ENCODE measurements around the gene GZF1. TPM values are rescaled to one million over a fixed set of nuclear protein-coding genes. Genes with fewer than 3 reads are reported as not detected.

The GZF1 gene
- 11.2 and 13.6 TPM in 2 replicates for total RNA-seq

DNA sequence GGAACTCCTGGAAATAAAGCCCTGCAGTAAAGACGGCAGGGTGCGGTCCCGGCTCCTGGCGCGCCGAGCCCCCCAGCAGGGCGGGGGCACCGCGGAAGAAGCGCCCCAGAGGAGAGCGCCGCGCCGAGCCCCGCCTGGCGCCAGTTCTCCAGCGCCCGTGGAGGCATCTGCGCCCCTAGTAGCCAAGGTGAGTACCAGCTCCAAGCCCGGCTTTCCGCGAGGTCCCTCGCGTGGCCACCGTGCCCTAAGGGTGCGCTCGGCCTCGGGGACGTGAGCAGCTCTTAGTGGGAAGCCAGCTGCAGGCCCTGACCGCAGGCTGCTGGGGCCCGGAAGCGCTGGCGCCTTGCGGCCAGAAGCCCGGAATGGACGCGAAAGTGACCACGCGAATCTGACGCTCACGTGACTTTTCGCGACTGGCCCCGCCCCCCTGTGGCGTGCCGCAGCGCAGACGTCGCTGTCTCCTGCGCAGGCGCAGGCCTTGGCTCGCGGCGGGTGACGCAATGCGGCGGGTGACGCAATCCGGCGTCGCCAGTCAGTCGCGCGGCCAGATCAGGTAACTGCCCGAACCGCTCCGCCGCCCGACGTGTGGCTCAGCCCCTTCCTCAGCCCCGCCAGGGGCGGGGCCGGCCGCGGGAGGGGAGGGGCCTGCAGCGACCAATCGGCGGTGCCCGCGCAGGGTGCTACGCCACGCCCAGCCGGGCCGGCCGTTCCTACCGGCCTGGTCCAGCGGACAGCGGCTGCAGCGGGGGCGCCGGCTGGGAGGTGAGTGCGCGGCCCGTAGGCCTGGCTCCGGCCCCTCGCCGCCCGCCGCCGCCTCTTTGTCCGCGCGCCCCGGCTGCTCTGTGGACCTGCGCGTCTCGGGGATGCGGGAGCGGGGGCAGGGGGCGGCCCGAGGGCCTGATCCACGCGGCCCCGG lies at the start of gene GZF1:
GZF1 (plus strand) TSS at position 707 of the 916 bp plus-strand sequence. CDS start 2,202 bp downstream, outside the sequence.

GRCh38 chr20:23350196-23350903 lies 11.6 kb upstream of the GZF1 start, which contains the start of gene NXT1:
TSS of gene NXT1 (plus strand) at chr20:23350791. CDS start at chr20:23354042, 3,251 bp downstream.

GRCh38 chr20:23420943-23421931 lies 59.3 kb downstream of the GZF1 start, which contains the start of gene NAPB:
TSS of gene NAPB (minus strand) at chr20:23421488. CDS start at chr20:23421402, 86 bp downstream.

Small RNAs within 50 kb of the gene (small RNA-seq; reads per million reads assigned to genes)
- not detected for gene RNA5SP479

Other genes starting within 250 kb of the GZF1 start
- gene NXT1, start 11.4 kb upstream of the GZF1 start, total RNA-seq, result 12.0 and 16.8 TPM in 2 replicates
- 13.1 and 13.3 TPM in 2 replicates for gene NAPB, start 59.3 kb downstream of the GZF1 start, total RNA-seq
- not detected in 2 replicates for gene CSTL1, start 77.5 kb downstream of the GZF1 start, total RNA-seq
- not detected in 2 replicates for gene CST11, start 90.7 kb downstream of the GZF1 start, total RNA-seq
- gene CST8, start 128.9 kb downstream of the GZF1 start, total RNA-seq, result not detected in 2 replicates
- not detected in 2 replicates for gene CST9L, start 206.3 kb downstream of the GZF1 start, total RNA-seq
- not detected in 2 replicates for gene CST9, start 243.7 kb downstream of the GZF1 start, total RNA-seq